Ishikawa (cell line): ENCODE measurements around the gene SMIM15.

Source experiments
- FOXM1 ChIP-seq: IDR thresholded peaks from 2 replicates; pipeline ENCODE4 v1.6.1; 2012; ENCODE audit warnings: low read depth, borderline replicate concordance
- TF ChIP-seq, protein P1 (sequence below): IDR thresholded peaks from 2 replicates; pipeline ENCODE4 v1.6.1; 2012; ENCODE audit warnings: low read depth, mild to moderate bottlenecking

The SMIM15 gene

DNA sequence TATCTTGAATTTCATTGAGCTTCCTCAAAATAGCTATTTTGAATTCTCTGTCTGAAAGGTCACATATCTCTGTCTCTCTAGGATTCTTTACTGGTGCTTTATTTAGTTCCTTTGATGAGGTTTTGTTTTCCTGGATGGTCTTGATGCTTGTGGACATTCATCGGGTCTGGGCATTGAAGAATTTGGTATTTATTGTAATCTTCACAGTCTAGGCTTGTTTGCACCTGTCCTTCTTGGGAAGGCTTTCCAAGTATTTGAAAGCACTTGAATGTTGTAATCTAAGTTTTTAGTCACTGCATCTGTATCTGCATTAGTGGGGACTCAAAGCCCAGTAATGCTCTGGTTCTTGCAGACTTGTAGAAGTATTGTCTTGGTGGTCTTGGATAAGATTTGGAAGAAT, 47.8 kb downstream of the SMIM15 start:
- no peak for TF ChIP-seq FOXM1
- TF ChIP-seq, protein P1, sequence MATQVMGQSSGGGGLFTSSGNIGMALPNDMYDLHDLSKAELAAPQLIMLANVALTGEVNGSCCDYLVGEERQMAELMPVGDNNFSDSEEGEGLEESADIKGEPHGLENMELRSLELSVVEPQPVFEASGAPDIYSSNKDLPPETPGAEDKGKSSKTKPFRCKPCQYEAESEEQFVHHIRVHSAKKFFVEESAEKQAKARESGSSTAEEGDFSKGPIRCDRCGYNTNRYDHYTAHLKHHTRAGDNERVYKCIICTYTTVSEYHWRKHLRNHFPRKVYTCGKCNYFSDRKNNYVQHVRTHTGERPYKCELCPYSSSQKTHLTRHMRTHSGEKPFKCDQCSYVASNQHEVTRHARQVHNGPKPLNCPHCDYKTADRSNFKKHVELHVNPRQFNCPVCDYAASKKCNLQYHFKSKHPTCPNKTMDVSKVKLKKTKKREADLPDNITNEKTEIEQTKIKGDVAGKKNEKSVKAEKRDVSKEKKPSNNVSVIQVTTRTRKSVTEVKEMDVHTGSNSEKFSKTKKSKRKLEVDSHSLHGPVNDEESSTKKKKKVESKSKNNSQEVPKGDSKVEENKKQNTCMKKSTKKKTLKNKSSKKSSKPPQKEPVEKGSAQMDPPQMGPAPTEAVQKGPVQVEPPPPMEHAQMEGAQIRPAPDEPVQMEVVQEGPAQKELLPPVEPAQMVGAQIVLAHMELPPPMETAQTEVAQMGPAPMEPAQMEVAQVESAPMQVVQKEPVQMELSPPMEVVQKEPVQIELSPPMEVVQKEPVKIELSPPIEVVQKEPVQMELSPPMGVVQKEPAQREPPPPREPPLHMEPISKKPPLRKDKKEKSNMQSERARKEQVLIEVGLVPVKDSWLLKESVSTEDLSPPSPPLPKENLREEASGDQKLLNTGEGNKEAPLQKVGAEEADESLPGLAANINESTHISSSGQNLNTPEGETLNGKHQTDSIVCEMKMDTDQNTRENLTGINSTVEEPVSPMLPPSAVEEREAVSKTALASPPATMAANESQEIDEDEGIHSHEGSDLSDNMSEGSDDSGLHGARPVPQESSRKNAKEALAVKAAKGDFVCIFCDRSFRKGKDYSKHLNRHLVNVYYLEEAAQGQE: no peak
